CMK (cell line): Measurements from ENCODE around the gene NDOR1.

Experiments
- DNase-seq: peaks from one replicate; pipeline ENCODE4 v3.0.0-alpha.2; 2010; ENCODE audit warnings: low read depth

NDOR1 gene

GRCh38 chr9:137220317-137221094 is 15.0 kb downstream of the NDOR1 start:
- no peak for DNase-seq

- no peak for DNase-seq
These were observed 15.6 kb downstream of the NDOR1 start for GRCh38 chr9:137221095-137221505.

DNA sequence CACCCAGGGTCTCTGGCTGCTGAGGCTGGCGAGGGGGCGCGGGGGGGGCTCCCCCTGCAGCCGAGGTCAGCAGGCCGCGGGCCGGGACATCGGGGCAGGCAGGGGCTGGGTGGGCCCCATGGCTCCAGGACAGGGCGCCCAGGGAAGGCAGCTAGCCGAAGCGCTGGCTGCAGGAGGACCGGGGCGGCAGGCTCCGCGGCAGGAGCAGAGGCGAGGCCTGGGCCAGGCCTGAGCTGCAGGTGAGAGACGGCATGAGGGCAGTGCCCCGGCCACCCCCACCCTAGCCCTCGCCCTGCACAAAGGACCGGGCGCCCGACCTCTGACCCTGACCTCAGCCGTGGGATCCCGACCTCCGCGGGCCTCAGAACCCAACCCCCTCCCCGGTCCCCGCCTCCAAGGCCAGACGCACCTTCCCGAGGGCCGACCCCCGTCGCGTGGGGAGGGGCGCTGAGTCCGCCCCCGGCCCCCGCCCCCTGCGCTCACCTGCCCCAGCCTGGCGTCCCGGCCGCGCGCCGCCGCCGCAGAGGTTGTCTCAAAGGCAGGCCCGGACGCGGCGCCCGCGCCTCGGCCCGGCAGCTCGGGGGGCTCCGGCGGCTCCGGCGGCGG is 16.1 kb downstream of the NDOR1 start:
- DNase-seq = no peak

- DNase-seq = no peak
These were observed 16.9 kb downstream of the NDOR1 start, which contains the start of gene RNF208 for GRCh38 chr9:137222190-137223077. Gene RNF208 (minus strand): TSS chr9:137222240. CDS start chr9:137221212, 1,028 bp downstream.

DNA sequence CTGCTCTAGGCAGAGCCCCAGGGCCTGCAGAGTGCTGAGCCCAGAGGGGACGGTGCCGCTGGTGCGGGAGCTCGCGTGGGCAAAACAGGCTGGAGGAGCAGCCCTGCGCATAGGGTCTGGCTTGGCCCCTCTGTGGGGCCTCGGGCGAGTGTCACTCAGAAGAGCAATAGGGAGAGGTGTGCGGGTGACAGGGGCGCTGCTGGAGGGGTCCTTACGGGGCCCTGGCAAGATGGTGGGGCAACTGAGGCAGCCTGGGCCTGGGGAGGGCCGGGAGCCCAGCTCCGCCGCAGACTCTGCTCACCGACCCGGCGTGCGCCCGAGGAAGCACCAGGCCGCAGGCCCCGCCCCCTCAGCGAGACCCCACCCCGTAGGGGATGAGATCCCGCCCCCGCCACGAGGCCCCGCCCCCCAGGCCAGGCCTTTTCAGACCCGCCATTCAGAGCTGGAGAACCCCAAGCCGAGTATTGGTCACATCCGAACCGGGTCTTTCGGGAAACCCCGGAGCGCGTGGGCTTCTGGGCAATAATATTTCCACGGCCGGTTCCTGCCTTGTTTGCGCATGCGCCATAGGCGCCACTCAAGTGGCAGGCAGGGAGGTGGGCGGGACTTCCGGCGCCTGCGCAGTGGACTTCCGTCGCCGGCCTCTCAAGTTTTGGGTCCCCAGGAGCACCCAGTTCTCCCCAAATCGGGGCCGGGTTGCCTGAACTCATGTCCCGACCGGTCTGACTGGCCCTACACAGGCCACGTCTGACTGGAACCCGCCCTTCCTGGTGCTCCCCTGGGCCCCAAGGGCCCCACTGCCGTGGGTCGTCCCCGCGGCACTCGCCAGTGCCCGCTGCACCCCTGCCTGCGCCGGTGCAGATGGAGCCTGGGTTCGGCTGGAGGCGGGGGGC is 17.8 kb downstream of the NDOR1 start:
- DNase-seq = peak; percentile 94

GRCh38 chr9:137224830-137225694 is 19.6 kb downstream of the NDOR1 start, which contains the start of gene CYSRT1:
Gene CYSRT1 (plus strand): TSS chr9:137225174. CDS start chr9:137225622, 448 bp downstream.
- DNase-seq = peak; percentile 74

- no peak for DNase-seq
These were observed 20.3 kb downstream of the NDOR1 start for GRCh38 chr9:137225699-137226331.

- no peak for DNase-seq
These were observed 21.0 kb downstream of the NDOR1 start for GRCh38 chr9:137226338-137227053.

DNA sequence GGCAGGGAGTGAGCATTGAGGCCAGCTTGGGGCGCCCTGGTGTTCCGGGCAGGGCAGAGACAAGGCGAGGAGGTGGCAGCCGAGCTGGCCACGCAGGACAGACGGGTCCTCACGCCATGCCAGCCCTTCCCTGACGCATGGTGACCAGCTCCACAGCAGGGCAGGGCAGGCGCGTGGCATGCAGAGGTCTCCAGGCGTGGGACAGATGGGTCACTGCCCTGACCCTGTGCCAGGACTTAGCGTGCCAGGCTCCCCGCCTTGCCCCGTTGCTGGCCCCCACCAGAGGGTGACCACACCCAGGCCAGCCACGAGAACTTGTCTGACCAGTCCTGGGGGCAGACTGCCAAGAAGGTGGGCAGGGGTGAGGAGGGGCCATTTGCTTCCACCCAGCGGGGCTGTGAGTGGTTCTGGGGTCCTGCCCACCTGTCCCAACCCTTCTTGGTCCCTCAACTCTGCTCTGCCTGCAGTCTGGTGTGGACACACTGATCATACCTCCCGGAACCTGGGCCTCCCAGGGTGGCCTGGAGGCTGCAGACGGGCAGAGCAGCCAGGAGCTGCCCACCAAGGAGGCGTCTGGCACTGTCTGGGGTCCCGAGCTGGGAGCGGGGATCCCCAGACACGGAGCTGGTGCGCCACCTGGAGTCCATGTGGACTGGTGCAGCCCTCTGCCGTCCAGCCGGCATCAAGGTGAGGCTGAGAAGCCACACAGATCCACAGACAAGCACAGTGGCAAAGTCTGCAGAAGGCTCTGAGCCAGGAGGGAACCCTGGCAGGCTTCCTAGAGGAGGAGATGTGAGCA is 21.8 kb downstream of the NDOR1 start, which contains the start of gene RNF224:
RNF224 (plus strand) TSS at position 449 of the 799 bp plus-strand sequence. CDS start 834 bp downstream, outside the sequence.
- DNase-seq = no peak

DNA sequence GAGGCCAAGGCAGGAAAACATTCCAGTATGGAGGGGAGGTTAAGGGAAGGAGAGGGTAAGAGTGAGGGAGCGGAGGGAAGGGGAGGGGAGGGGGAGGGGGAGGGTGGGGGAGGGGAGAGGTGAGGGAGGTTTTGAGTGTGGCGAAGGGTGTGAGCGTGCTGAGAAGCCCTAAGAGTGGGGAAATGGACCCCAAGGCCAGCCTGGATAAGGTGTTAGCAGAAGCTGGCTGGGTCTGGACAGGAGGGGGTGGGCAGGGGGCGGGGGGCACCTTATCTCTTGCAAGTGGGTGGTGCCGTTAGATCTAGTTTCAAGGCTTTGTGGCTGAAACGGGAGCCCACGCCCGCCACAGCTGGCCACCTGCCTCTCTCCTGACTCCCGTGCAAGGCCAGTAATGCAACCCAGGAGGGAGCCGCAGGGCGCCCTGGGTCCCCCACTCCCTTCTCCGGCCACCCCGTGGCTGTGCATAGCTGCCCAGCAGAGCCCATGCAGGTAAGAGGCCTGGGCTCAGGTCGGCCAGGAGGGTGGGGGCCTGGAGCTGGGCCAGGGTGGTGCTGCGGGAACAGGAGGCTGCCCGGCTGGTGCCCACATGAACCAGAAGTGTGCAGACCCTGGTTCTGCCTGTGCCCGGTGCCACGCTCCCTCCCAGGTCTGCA is 22.5 kb downstream of the NDOR1 start:
- no peak for DNase-seq

DNA sequence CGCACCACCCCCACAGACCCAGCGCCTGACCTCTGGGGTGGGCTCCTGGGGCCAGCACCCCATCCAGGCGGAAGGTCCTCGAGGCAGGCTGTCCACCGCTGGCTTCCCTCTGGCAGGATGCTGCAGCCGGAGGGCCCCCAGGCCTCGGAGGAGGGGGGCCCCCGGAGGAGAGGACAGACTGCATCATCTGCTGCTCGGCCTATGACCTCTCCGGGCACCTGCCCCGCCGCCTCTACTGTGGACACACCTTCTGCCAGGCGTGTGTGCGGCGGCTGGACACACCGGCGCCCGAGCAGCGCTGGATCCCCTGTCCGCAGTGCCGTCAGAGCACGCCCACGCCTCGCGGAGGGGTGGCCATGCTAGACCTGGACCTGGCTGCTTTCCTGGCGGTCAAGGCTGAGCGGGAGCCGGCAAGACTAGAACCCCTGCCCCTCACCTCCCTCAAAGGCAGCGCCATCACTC is 23.0 kb downstream of the NDOR1 start:
- DNase-seq = no peak

- no peak for DNase-seq
These were observed 23.7 kb downstream of the NDOR1 start for GRCh38 chr9:137228968-137229896.

DNA sequence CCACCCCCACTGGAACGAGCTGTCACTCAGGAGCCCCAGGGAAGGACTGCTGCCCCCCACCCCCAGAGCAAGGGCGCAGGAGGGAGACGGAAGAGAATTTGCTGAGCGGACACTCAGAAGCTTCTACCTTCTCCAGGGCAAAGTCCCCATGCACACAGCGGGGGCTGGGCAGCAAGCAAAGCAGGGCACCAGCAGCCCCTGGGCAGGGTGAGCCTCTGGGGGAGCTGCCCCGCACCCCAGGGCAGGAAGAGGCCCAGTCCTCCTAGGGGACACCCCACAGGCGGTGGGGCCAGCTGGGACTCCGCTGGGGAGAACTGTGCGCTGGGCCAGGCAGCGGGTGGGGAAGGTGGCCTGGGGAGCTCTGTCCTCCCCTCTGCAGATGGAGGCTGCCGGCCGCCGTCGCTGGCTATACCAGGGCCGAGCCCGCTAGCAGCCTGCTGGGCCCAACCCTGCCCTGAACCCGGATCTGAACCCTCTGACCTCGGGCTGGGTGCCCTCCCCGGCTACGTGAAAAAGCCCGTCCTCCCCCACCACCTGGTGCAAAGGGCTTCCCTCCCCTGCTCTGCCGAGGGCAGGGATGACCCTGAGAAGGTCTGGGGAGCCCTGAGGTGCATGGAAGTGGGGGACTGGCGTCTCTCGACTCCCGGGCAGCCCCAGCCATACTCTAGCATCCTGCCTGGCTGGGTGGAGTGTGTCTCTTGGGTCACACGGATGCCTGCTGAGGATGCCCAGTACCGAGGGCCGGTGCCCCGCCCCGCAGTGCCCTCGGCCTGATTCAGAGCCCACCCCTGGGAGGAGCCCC is 24.6 kb downstream of the NDOR1 start:
- no peak for DNase-seq

- DNase-seq = no peak
These were observed 25.3 kb downstream of the NDOR1 start, which contains the start of gene SLC34A3 for GRCh38 chr9:137230705-137231371. Gene SLC34A3 (plus strand): TSS chr9:137230901. CDS start chr9:137231703, 802 bp downstream.
